Femur (tissue), 1 donor: ENCODE results near the gene HCFC1.

Experiments used
- DNase-seq: peaks from one replicate; pipeline ENCODE4 v3.0.0-alpha.2; 2017

HCFC1 gene

GRCh38 chrX:153921511-153922446, 49.8 kb downstream of the HCFC1 start:
- DNase-seq = no peak

DNA sequence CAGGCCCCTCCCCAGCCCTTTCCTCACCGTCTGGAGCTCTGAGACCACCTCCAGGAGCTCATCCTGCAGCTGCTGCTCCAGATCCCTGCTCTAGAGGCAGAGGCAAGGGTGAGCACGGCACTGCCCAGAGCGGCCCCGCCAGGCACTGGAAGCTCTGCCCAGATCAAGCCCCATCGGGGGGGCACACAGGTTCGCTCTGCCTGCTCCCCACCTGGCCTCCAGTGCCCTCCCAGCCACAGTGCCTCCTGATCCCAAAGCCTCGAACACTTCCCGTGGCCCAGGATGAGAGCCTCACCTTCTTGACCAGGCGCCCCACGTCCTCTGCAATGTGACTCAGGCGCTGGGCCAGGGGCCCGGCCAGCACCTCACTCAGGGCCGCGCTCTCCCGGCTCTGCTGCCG, 50.5 kb downstream of the HCFC1 start:
- DNase-seq = no peak

GRCh38 chrX:153920546-153920945, 51.1 kb downstream of the HCFC1 start:
- DNase-seq = no peak

DNA sequence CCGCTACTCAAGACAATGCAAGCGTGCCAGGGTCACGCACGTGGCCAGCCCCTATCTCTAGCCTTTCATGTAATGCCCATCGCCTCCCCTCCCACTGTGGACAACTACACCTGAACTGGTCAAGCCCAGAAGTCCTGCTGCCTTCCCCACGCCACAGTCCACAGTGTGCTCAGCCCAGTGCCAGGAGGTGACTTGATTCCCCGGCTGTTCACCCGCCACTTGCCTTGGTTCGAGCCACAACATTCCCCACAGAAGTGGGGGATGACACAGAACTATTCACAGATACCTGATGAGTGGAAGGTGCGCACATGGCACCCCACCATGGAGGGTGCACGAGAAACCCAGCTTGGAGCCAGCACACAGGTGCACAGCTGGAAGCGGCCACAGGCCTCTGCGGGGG, 52.3 kb downstream of the HCFC1 start:
- no peak for DNase-seq

GRCh38 chrX:153917869-153918268, 53.7 kb downstream of the HCFC1 start:
- peak; percentile 13 for DNase-seq

DNA sequence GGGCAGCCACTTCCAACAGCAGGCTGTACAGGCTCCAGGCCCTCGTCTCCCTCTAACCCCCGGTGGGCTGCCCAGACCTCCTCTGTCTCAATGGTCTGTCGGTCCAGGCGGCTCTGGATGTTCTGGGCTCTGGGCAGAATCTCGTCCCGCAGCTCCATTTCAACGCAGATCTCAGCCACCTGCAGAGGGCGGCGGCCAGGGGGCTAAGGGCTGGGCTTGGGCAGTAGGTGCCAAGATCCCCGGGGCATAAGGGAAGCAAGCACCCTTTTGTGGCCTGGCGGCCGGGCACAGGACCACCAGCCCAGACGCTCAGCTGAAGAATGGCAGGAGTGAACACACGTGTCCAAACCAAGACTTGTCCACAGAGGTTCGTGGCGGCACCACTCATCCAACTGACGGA, 57.9 kb downstream of the HCFC1 start:
- DNase-seq = no peak

DNA sequence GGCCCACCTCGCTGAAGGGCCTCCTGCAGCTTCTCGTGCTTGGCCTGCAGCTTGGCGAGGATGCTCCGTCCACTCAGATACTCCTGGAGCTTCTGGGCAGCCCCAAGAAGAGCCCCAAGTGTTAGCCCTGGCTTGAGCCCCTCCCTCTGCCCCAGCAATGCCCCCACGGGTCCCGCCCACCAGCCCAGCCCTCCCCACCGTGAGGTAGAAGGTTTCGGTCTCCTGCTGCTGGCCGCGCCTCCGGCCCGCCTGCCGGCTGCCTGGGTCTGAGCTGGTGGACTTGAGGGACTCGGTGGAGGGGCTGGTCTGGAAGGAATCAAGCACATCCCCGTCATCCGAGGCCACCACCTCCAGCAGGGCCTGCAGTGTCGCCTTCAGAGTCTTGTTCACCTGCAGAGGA, 58.4 kb downstream of the HCFC1 start:
- DNase-seq = no peak

- no peak for DNase-seq
Measured at GRCh38 chrX:153911798-153912197, 59.8 kb downstream of the HCFC1 start.

DNA sequence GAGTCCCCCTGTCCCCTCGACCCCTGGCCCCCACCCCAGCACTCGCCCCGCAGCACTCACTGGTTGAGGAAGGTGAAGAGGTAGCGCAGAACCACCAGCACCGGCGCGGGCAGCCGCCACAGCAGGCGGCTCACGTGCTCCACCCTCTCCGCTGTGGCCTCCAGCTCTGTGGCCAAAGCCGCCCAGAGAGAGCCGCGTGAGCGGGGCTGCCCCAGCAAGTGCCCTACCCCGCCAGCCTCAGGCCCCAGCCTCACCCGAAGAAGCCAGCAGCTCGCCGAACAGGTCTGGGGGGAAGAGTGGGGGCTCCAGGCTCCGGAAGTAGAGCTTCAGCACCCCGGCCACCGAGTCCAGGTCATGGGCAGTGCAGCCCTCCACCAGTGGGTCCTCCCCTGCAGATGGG, 61.2 kb downstream of the HCFC1 start:
- DNase-seq = no peak

GRCh38 chrX:153909980-153910360, 61.6 kb downstream of the HCFC1 start:
- DNase-seq = no peak

DNA sequence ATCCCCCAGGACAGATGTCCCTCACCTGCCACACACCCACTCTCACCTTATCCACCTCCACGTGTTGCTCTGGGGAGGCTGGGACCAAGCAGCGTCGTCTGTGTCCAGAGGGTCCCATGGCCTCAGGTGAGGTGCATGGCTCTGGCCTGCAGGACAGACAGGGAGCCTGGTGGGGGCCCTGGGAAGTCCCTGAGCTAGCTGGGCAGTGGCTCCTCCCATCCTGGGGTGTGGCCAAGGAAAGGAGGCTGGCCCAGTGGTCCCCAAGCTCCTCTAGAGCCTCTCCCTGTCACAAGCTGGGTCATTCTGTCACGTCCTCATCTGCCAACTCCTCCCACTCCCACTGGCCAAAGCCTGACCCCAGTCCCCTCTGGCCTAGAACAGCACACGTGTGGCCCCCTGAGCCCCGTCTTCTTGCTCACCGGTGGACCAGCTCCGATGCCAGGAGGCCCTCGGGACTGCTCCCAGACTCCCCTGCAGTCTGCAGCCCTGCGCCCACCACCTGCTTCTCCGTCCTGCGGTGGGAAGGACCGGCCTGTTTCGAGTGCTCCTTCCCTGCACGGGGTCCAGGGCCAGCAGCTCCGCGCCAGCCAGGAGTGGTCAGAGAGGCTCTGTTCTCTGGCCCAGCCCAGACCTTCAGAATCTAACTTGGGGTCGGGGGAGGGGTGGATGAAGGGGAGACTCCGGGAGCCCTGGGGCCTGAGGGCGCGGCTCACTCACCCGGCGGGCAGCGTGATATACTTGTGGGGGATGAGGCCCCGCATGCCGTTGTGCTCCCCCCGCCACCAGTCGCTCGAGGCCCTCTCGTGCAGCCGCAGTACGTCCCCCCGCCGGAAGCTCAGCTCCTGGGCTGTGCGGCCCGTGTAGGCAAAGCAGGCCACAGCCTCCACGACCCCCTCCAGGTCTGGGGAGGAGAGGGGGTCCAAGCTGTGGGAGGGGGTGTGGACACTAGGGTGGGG, 62.3 kb downstream of the HCFC1 start:
- DNase-seq = peak; percentile 17

GRCh38 chrX:153908219-153908860, 63.3 kb downstream of the HCFC1 start:
- DNase-seq = no peak

DNA sequence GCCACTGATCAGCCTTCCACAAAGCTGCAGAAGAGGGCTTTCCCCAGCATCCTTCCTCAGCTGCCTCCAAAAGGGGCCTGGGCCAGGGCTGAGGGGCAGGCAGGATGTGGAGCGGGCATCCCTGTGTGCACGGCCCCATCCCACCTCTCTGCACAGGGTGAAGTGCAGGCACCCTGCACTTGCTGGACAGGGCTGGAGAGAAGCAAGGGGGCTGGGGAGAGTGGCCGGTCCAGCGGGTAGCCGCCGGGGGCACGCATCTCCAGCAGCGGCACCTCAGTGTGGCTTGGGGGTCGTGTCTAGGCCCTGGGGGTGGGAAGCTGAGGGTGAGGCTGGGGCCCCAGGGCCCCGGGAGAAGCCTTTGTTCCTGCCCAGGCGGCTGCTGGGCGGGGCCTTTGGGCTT, 64.2 kb downstream of the HCFC1 start:
- DNase-seq = no peak

DNA sequence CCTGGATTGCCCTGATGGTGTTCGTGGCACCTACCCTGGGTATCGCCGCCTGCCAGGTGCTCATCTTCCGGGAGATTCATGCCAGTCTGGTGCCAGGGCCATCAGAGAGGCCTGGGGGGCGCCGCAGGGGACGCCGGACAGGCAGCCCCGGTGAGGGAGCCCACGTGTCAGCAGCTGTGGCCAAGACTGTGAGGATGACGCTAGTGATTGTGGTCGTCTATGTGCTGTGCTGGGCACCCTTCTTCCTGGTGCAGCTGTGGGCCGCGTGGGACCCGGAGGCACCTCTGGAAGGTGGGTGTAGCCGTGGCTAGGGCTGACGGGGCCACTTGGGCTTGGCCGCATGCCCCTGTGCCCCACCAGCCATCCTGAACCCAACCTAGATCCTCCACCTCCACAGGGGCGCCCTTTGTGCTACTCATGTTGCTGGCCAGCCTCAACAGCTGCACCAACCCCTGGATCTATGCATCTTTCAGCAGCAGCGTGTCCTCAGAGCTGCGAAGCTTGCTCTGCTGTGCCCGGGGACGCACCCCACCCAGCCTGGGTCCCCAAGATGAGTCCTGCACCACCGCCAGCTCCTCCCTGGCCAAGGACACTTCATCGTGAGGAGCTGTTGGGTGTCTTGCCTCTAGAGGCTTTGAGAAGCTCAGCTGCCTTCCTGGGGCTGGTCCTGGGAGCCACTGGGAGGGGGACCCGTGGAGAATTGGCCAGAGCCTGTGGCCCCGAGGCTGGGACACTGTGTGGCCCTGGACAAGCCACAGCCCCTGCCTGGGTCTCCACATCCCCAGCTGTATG, 65.3 kb downstream of the HCFC1 start:
- DNase-seq = peak; percentile 14

GRCh38 chrX:153905481-153906095, 66.0 kb downstream of the HCFC1 start:
- peak; percentile 18 for DNase-seq

DNA sequence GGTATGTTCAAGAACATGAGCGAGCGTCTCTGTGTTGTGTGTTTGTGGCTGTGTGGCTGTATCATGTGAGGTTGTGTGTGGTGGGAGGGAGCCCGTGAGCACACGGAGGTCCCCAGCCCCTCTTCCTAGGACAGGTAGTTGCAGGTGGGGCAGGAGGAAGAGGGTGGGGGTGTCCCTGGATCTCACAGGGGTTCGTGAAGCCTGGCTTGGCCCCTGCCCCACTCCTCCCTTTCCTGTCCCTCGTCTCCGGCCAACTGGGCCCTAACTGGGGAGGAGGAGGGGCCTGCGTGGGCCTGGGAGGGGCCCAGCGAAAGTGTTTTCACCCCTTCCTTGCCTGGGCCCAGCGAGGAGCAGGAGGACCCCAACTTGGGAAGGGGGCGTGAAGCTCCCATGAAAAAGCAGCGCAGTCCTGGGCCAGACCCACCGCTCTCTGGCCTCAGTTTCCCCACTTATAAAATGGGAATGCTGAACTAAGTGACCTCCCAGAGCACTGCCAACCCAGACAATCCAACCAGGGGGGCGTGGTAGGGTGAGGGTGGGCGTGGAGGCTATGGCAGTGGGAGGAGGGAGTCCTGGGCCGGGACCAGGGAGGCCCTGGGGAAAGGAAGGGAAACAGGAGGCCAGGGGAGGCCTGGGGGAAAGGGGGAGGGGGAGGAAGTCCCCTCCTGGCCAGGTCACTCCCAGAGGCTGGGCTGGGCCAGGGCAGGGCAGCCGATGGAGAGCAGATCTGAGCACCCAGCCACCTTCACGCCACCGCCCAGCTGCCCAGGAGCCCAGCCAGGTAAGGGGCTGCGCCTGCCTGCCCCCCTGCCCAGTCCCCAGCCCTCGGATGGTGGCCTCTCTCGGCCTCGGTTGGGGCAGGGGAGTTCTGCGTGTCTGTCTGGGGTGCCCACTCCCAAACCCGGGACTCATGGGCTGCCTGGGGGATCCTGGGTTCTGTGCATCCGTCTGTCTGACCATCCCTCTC, 67.3 kb downstream of the HCFC1 start, which contains the start of gene AVPR2:
AVPR2 (plus strand) TSS at position 683 of the 967 bp plus-strand sequence. CDS start 473 bp downstream, outside the sequence.
- peak; percentile 20 for DNase-seq

- DNase-seq = peak; percentile 44
Measured at GRCh38 chrX:153903238-153903980, 68.2 kb downstream of the HCFC1 start.

DNA sequence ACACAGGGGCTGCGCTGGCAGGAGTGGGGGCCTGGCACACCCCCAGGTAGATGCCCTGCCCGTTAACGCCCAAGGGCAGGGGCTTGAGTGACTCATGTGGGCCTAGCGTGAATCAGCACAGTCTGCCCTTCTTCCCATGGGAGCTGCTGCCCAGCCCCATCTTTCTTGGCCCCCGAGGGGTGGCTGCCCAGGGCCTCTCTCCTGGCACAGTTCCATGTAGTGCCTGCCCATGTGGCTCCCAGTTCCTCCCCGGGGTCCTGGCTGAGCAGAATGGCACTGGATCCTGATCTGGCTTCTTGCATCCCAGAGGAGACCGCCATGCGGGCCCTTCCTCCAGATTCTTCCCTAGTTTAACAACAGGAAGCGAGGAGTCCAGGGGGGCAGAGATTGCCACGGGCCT, 69.2 kb downstream of the HCFC1 start:
- DNase-seq = peak; percentile 17

DNA sequence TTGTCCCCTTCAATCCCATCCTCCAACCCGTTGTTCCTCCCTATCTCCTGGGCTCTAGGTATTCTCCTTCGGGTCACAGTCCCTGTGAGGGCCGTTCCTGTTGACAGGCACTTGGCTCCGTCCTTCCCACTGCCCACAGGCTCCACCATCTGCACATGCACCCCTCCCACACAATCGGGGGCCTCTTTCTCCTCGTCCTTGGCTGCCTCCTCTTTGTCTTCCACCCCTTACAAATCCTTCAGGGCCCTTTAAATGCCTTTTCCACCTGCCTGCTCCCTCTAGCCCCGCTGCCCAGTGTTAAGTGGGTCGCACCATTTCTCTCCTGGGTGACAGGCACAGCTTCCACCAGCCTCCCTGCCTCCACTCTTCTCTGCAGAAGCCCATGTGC, 69.9 kb downstream of the HCFC1 start:
- DNase-seq = no peak
